HG02852 (cell line): ENCODE measurements around the gene SMYD3.
"Not testable (repeated sequence)": the region's sequence is repeated elsewhere in the genome, so short reads cannot be mapped to it uniquely, and the experiment has no call there.

Experiments
- ATAC-seq: cut with Tn5 transposase; IDR thresholded peaks from one replicate; pipeline ENCODE4 v1.9.1; 2021; ENCODE audit warnings: mild to moderate bottlenecking, moderate library complexity; ENCODE audit not compliant: unreplicated experiment

The SMYD3 gene

DNA sequence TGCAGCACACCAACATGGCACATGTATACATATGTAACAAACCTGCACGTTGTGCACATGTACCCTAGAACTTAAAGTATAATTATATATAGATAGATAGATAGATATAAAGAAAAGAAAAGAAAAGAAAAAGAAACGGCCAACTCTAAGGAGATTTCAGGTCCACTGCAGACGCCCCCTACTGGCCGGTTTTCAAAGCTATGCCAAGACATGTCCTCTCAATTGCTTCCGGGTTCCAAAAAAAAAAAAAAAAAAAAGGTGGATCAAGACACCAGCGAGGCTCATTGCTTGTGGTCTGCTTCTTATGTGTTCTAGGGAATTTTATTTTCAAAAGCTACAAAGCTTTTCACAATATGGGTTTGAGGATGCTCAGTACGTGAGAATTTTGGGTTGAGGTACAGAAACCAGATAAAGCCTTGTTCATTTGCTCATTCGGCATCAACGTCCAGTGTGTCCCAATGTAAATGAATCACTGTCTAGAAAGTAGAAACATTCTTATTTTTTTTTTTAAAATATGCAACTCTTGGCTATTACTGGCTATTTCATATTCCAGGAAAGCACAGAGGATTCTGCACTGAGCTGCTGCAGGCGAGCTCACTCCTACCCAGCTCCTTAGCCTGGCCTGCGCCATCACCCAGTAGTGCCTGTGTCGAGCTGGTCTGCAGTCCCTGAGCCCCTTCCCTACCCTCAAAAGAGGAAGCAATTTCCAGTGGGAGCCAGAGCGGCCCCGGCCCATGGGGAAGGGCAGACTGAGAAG is 709.3 kb downstream of the SMYD3 start:
- no peak for ATAC-seq

DNA sequence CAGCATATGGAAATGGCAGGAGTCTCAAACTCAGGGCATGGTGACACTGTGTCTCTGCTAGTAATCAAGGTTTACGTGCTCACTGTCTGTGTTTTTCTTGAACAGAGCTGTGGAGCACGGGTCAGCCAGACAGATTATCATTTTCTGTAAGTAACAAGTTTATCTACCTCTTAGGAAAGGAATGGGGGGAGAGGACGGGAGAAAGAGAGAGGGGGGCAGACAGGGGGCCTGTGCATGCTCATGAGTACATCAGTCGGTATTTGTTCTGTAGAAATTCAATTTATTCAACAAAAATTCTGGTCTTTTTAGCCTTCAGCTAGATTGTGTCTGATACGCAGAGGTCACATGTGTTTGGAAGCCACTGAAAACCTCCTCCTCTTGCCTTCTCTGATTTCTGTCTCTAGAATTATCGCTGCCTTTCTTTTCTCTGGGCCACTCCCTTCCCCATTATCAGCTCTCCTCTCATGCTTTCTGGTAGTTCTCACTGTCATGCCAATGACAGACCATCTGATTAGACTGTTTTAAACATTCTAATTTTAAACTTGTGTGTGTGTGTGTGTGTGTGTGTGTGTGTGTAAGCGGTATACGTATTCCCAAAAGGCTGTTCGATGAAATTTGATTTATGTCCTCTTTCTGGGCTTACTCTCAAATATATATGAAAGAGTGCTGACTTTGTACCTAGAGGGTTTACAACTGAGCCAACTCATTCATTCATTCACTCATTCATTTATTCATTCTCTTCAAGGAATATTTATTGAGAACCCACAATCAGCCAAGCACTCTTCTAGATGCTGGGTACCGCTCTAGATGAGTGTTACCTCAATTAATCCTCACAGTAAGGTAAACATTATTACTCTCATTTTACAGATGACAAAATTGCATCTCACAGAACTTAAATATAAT is 715.4 kb downstream of the SMYD3 start:
- no peak for ATAC-seq

DNA sequence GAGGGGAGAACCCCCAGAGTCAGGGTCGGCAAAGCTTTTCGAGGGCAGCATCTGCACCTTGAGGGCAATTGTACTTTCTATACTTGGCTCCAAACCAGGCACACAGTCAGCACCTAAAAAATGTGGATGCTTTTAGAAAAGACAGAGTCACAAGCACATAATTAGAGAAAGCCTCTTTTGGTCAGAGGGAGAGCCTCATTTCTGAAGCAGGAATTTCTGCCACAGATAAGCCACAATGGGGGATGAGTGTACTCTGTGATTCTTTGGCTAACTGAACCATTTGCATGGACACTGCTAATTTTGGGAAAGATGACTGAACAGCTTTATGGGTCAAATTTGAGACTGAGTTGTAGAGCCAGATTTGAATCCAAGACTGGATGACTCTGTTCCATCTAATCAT is 716.6 kb downstream of the SMYD3 start:
- ATAC-seq, result no peak

DNA sequence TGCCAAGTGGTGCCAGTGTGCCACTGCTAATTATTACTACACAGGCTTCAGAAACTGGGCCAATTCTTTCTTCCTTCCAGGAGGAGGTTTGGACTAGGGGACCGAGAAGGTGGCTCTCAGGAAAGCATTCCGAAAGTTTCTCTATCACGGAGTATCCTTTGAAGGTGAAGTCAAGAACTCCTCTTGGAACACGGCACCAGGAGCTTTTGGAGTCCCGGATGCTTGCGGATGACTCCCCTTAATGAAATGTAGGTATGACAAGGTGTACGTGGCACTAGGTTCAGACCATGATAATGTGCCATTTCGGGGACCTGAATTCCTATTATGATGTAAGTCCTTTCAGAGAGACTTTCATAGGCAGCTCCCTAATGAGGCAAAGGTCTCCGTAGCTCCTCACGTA is 718.2 kb downstream of the SMYD3 start:
- no peak for ATAC-seq

DNA sequence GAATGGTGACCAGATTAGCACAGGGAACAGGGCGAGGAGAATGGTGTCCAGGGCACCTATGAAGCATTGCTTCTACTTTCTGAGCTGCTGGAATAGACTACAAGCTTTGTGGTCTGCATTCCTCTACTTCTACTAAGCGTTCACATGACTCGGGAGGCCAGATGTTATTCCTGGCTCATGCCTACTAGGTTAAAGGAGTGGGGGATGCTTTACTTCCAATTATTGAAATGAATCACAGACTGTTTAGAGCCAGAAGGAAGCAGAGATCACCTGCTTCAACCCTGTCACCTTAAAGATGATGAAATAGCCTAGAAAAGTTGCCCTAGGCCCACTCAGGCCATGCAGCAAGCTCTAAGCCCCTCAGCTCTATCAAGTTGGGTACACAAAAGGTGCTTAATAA is 718.8 kb downstream of the SMYD3 start:
- no peak for ATAC-seq

DNA sequence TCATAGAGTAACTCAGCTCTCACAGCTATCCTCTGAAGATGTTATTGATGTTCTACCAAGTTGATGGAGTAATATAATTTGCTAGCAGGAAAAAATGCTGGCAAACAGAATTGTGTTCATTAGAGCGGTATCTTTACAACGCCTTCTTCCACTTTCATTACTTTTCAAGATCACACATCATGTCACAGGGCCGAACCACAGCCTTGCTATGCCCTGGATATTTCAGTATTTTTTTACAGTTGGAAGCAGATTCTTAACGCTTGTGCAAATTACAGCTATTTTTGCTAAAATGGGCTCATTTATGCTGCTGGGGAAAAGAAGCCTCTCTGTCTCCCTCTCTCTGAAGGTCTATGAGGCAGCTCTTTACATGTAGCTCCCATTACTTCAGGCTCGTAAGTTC is 720.1 kb downstream of the SMYD3 start:
- ATAC-seq, result no peak

DNA sequence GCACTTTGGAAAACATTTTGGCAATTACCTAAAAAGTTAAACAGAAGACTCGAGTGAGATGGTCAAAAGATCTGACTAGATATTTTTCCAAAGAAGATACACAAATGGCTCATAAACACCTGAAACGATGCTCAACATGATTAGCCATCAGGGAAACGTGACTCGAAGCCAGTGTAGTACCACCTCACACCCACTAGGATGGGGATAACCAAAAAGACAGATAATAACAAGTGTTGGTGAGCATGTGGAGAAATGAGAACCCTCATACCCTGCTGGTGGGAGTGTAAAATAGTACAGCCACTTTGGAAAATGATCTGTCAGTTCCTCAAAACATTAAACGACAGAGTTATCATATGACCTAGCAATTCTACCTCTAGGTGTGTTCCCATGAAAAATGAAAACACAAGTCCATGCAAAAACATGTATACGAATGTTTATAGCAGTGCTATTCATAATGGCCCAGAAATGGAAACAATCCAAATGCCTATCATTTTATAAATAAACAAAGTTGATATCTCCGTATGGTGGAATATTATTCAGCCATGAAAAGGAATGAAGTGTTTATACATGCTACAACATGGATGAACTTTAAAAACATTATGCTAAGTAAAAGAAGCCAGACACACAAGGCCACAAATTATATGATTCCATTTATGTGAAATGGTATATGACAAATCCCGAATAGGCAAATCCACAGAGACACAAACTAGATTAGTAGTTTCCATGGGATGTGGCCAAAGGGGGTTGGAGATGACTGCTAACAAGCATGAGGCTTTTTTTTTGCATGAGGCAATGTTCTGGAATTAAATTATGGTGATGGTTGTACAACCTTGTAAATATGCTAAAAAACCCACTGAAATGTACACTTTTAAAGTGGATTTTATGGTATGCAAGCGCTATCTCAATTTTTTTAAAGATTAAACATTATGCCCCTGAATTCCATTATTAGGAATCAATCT is 727.0 kb downstream of the SMYD3 start:
- ATAC-seq, result no peak

DNA sequence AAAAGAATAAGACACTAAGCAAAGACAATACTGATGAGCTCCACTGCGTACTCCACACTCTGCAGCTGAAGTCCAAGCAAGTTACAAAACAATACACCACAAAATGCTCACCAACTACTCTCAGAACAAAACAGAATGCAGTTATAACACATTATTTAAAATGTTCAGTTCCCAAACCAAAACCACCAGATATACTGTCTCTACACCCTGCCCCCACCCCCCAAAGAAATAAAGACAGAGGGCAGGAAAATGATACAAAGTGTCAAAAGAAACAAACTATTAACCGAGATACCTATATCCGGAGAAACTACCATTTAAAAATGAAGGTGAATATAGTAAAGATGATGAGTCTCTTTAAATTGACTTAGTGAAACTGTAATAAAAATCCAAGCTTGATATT is 729.3 kb downstream of the SMYD3 start:
- no peak for ATAC-seq

DNA sequence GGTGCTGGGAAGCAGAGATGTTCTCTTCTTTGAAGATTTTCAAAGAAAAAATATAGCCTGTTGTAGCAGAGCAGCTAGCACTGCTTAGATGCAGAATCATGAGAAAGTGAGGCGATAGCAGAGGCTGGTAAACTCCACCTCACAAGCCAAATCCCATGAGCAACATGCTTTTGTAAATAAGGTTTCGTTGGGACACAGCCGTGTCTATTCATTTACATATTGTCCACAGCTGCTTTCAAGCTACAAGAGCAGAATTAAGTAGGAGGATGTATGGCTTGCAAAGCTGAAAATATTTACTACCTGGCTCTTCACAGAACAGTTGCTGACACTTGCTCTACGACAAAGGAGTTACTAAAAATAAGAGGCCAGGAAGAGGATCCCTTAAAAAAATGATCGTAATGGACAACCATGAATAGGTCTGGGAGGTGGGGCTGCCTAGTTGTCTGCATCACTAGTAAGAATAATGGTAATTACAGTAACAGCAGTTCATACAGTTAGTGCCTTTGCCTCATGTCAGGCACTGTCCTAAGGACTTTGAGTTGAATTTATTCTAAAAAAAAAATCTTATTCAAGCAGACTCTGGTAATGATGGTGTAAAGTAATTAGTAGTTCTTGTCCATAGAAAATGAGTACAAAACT is 730.3 kb downstream of the SMYD3 start:
- ATAC-seq, result no peak

DNA sequence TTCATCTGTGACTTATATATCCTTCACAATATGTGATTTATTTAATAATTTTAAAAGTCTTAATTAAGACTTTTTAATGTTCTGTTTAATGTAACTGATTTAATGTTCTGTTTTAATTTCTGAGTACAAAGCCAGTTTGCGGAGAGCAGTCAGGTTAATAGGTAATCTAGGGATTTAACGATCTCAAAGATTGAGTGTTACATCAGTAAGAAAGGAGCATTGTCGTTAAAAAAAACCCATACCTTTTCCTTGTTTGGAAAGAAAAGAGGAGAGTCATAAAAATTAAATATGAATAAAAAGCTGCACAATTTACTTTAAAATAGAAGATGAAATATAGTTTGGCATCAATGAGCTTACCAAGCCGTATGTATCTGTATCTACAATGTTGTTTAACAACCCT is 730.9 kb downstream of the SMYD3 start:
- ATAC-seq, result no peak

DNA sequence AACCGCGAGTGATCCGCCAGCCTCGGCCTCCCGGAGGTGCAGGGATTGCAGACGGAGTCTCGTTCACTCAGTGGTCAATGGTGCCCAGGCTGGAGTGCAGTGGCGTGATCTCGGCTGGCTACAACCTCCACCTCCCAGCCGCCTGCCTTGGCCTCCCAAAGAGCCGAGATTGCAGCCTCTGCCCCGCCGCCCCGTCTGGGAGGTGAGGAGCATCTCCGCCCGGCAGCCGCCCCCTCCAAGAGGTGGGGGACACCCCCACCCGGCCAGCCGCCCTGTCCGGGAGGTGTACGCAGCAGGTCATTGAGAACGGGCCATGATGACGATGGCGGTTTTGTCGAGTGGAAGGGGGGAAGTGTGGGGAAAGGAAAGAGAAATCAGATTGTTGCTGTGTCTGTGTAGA is 732.1 kb downstream of the SMYD3 start:
- not testable (repeated sequence) for ATAC-seq

DNA sequence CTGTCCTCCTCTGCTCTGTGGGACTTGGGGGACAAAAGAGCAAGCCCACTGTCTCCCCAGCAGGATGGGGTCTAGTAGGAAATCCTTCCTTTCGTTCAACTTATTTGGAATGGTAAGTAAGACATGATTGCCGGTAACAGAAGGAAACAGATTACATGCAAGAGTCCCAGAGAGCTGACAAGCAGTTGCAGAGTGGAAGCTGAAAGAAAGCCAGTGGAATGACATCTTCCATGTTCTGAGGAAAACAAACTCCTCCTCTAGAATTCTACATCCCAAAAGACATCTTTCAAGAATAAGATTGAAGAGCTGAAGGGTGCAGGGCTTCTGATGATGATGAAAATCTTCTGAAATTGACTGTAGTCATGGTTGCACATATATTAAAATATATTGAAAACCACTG is 732.9 kb downstream of the SMYD3 start:
- ATAC-seq, result no peak

DNA sequence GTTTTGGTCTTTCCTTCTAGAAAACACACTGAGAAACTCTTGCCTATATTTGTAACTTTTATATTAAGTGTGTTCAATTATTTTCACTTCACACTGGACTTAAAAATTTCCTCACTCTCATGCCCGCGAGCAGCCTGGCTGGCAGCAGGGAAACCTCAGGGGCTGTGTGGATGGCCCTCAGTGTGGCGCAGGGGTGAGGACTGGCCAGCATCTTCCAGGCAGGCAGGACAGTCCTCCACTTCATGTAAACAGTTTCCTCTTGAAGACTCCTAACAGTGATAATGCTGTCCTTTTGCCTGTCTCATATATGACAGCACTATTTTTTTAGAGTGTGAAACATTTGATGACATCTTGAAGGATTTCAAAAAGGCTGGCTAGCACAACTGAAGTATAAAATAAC is 733.7 kb downstream of the SMYD3 start:
- no peak for ATAC-seq

DNA sequence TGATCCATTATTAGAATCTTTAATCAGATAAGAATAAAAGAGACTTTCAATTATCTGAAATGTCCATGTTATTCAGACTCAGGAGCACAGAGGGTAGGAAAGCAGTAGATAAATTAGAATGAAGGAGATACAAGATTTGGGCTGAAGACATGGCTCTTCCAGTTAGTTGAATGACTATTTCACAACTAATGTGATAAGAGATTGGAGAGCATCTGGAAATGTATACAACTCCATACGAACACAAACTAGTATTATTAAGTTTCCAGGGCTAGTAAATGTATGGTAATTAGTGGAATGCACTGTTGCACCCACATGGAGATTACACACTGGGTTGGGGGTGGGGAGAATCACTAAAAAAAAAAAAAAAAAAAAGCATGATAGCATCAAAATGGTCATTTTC is 734.3 kb downstream of the SMYD3 start:
- no peak for ATAC-seq

DNA sequence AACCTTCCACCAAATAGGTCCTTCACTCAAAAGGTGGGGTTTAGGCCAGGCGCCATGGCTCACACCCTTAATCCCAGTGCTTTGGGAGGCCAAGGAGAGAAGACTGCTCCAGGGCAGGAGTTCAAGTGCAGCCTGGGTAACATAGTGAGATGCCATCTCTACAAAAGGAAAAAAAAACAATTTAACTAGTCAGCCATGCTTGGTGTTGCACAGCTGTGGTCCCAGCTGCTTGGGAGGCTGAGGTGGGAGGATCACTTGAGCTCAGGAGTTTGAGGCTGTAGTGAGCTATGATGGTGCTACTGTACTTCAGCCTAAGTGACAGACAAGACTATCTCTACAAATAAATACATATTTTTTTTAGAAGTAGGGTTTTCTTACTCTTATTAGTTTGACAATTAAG is 734.8 kb downstream of the SMYD3 start:
- ATAC-seq, result no peak

DNA sequence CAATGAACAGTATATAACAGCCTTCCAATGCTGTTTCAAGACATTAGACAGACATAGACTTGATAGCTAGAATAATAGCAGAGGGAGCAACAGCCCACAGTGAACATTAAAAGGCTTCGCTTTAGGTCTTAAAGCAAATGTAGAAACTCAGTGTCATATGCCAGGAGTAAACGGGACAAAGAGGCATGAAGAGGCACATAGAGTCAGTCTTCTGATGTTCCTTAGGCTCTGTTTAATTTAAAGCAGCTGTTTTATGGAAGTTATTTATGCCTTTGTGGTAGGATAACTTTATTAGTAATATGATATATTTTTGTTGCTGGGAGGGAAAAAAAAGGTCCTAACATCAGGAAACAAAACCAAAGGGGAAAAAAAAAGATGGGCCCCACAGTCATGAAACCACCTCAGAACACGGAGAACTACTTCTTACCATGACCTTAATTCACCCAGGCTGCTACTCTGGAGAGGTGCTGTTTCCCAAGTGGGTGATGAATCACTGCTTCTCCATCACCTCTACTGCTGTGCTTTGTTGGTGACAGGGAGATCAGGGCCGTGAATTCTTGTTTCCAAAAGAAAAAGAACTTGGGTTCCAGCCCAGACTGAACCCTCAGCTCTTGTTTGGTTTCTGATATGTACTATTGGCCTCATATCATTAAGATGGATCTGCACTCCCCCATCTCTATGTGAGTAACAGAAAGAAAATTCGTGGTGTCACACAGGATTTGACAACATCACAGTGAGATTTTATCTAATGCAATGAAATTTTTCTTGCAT is 735.4 kb downstream of the SMYD3 start:
- ATAC-seq, result no peak

DNA sequence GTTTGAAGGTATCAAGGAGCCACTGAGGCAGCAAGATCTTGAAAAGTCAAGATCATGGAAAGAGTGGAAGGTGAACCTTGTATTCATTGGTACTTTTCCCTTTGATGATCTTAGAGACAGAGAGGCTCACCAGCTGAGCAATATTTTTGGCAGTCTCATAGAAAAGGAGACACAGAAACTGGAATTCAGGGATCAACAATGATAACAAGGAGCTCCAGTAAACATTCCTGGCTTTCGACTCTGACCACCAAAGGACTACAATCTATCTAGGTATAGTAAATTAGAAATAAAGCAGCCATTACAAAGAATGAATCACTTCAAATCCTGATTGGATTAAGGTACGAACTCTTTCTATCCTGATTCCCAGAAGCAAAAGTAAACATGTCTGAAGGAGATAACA is 736.9 kb downstream of the SMYD3 start:
- ATAC-seq, result no peak

DNA sequence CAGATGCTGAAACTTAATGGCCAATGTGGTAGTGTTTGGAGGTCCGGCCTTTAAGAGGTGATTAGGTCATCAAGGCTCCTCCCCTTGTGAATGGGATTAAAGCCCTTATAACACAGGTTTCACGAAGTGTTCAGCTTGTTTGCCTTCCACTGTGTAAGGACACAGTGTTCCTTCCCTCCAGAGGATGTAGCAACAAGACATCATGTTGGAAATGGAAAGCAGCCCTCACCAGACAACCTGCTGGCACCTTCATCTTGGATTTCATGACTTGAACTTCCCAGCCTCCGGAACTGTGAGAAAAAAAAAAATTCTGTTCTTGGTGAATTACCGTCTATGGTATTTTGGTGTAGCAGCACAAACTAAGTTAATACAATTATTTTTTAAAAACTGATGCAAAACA is 738.5 kb downstream of the SMYD3 start:
- no peak for ATAC-seq

DNA sequence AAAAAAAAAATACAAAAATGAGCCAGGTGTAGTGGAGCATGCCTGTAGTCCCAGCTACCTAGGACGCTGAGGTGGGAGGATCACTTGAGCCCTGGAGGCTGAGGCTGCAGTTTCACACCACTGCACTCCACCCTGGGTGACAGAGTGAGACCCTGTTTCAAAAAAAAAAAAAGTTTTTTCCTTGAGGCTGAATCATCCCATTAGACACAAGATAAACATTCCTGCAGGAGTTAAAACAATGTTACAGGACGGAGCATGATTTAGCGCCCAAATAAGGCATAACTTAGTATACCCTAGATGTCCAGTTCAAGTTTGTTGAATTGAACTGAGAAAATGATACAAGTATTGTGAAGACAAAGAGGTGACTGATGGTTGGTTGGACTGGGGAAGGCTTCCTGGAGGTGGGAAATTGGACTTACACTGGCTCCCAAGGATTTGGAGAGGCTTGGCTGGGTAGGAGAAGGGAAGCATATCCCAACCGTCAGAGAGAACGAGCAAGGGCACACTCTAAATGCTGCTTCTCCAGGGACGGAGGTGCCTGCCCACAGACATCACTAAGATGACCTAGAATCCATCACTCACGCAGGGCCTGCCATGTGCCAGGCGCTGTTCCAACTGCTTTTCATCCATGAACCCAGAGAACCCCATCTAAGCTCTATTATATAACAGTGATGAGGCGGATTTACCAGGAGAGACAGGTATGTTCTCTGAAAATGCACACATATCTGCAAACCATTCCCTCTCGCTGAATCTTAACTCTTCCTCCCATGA is 741.7 kb downstream of the SMYD3 start:
- no peak for ATAC-seq
